ENCODE results near the gene IFNL1. TPM values are rescaled to one million over a fixed set of nuclear protein-coding genes. Genes with fewer than 3 reads are reported as not detected.
"Not testable (repeated sequence)": the region's sequence is repeated elsewhere in the genome, so short reads cannot be mapped to it uniquely, and the experiment has no call there.

The IFNL1 gene
- total RNA-seq, 2 donors from 2014 or later, result not detected

DNA sequence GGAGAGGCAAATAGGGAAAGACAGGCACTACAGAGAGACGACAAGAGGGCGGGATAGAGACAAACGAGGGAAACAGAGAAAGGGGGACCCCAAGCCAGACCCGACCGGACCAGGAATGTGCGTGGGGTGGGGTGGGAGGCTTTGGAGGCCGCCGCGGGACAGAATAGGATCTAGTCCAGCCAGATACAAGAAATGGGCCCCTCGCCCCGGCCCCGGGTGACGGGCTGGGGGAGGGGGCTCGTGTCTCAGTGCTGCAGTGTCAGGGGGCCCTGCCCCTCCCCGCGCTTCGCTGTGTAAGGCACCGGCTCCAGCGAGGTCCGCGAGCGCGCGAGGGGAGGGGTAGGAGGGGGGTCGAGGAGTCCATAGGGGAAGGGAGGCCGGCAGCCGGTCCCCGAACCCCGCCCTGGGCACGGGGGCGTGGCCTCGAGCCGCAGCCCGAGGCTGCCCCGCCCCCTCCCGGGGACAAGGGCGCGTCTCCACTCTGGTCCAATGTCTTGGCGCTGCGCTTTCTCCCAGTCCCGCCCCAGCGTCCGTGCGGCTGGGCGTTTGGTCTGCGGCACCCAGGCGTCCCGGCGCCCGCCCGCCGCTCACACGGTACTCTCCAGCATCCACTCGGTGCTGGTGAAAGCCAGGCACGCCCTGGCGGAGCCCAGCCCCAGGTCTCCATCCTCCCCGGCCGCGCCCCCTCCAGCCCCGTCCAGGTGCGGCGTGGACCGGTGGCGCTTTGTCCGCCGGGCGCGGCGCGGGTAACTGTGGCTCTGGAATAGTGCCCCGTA lies 11.0 kb downstream of the IFNL1 start:
- ATAC-seq (ENCODE audit: insufficient number of reproducible peaks, low FRiP score, low read depth) (no peak), DNase-seq (ENCODE audit: low spot score) (no peak)
- Histone ChIP-seq H3K27me3 (replicated peaks; ENCODE audit: insufficient read depth) (peaks cover 5% of the 10 kb centered on the region), H3K4me1 (ENCODE audit: control insufficient read depth in 1 of 2, low read depth in 2 of 2) (no peaks in the 10 kb centered on the region), H3K9me3 (no peaks in the 10 kb centered on the region), H3K36me3 (no peaks in the 10 kb centered on the region), H3K27ac (no peak overlapping the region), H3K4me3 (no peak overlapping the region)
- TF ChIP-seq, protein P1, sequence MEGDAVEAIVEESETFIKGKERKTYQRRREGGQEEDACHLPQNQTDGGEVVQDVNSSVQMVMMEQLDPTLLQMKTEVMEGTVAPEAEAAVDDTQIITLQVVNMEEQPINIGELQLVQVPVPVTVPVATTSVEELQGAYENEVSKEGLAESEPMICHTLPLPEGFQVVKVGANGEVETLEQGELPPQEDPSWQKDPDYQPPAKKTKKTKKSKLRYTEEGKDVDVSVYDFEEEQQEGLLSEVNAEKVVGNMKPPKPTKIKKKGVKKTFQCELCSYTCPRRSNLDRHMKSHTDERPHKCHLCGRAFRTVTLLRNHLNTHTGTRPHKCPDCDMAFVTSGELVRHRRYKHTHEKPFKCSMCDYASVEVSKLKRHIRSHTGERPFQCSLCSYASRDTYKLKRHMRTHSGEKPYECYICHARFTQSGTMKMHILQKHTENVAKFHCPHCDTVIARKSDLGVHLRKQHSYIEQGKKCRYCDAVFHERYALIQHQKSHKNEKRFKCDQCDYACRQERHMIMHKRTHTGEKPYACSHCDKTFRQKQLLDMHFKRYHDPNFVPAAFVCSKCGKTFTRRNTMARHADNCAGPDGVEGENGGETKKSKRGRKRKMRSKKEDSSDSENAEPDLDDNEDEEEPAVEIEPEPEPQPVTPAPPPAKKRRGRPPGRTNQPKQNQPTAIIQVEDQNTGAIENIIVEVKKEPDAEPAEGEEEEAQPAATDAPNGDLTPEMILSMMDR (IDR thresholded peaks at IDR 0.05), result no peak

DNA sequence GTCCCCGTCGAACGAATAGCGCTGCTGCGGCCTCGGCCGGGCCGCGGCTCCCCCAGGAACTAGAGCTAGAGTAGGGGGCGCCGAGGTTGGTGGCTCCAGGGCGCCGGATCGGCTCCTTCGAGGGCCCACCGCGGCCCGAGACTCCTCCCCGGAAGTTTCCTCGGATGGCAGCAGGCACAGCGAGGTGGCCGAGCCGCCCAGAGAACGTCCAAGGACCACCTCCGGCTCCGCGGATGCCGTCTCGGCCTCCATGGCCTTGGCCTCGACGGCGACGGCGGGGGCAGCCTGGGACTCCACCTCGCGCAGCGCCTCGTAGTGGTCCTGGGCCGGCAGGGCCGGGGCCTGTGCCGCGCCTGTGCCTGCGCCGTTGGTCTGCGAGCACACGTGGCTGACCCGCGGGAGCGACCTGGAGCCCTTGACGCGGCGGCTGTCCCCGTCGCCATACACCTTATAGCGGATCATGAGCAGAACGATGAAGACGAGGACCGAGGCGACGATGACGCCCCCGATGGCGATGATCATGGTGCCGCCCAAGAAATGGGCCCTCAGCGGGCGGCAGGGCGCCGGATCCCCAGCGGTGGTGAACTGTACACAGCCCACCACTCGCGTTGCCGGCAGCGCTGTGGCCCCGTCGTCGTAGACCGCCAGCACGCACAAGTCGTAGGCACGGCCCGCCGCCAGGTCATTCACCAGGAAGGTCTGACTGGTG lies 11.8 kb downstream of the IFNL1 start:
- Histone ChIP-seq H3K4me3 (no peak overlapping the region), H3K4me1 (ENCODE audit: control insufficient read depth in 1 of 2, low read depth in 2 of 2) (no peaks in the 10 kb centered on the region), H3K36me3 (no peaks in the 10 kb centered on the region), H3K27me3 (replicated peaks; ENCODE audit: insufficient read depth) (peaks cover 5% of the 10 kb centered on the region), H3K9me3 (no peaks in the 10 kb centered on the region), H3K27ac (no peak overlapping the region)
- no peak for ATAC-seq (ENCODE audit: insufficient number of reproducible peaks, low FRiP score, low read depth)
- DNase-seq (ENCODE audit: low spot score), result no peak
- TF ChIP-seq, protein P1 (IDR thresholded peaks at IDR 0.05), result no peak

DNA sequence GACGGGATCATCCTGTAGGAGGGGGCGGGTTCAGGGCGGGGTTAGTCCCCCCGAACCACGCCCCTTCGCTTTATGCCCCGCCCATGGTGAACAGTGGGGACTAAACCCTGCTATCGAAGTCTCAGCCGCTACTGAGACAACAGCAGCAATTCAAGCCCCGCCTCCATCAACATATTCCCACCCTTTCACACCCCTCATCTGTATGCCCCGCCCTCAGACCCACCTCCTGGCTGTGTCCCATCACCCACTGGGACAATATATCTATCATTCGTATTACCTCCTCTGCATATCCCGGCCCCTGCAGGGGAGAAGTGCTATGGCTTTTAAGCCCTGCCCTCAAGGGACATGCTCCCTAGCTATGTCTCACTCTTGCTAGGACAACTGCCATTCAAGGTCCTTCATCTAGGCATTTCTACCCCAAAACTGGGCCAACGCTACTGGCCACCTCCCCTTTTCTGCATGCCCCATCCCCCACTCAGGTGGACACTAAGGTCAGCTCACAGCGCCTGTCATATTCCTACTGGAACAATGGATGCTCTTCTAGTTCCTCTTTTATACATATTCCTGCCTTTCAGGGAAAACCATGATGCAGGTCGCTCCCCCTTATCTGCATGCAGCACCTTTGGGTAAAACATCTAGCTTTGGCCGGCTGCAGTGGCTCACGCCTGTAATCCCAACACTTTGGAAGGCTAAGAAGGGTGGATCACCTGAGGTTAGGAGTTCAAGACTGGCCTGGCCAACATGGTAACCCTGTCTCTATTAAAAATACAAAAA lies 12.5 kb downstream of the IFNL1 start:
- H3K4me3 ChIP-seq, result no peak overlapping the region
- TF ChIP-seq, protein P1 (IDR thresholded peaks at IDR 0.05), result no peak
- ATAC-seq (ENCODE audit: insufficient number of reproducible peaks, low FRiP score, low read depth) (no peak), DNase-seq (ENCODE audit: low spot score) (no peak)
- peaks cover 5% of the 10 kb centered on the region for H3K27me3 ChIP-seq (replicated peaks; ENCODE audit: insufficient read depth)
- no peak overlapping the region for H3K27ac ChIP-seq
- H3K9me3 ChIP-seq, result no peaks in the 10 kb centered on the region
- no peaks in the 10 kb centered on the region for H3K36me3 ChIP-seq
- no peaks in the 10 kb centered on the region for H3K4me1 ChIP-seq (ENCODE audit: control insufficient read depth in 1 of 2, low read depth in 2 of 2)

DNA sequence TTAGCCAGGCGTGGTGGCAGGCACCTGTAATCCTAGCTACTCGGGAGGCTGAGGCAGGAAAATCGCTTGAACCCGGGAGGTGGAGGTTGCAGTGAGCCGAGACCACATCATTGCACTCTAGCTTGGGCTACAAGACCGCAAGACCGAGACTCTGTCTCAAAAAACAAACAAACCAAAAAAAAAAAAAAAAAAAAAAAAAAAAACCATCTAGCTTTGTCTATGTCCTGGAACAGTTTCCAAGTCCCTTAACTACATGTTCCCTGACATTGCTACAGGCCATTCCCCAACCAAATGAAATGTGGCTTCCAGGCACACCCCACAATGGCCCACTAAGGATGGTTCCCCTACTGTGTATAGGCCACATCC lies 13.1 kb downstream of the IFNL1 start:
- not testable (repeated sequence) for H3K27me3 ChIP-seq (replicated peaks; ENCODE audit: insufficient read depth); H3K9me3 ChIP-seq; ATAC-seq (ENCODE audit: insufficient number of reproducible peaks, low FRiP score, low read depth); H3K36me3 ChIP-seq; H3K27ac ChIP-seq; DNase-seq (ENCODE audit: low spot score); H3K4me3 ChIP-seq; H3K4me1 ChIP-seq (ENCODE audit: control insufficient read depth in 1 of 2, low read depth in 2 of 2)

DNA sequence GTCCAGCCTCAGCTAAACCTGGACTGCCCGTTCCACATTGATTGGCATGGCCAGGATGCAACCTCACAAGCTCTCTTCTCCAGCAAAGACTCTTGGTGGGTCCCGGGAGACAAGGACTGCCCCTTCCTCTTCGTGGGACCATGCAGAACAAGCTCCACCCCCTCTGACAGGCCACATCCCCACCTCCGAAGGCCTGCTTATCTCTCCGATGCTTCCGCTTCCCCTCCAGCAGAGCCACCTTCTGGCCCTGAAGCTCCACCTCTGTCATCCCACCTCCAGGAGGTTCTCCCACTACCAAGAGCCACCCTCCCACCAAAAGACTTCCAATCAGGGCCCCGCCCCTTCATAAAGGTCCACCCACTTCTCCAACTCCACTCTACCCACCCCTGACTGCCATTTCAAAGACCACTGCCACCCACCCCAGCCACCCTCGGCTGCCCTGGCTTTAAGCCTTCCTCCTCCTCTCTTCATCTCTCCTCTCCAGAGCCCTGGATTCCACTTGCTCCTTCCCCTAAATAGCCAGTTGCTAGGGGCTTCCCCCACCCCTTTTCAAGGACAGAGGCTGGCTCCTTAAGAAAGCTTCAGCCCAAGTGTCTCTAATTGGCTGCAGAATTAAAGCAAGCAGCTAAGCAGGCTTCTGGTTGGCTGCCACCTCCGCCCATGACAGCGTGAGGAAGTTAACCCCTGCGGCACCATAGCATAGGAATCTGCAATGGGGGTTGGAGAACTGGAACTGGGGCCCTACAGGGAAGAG lies 14.5 kb downstream of the IFNL1 start:
- ATAC-seq (ENCODE audit: insufficient number of reproducible peaks, low FRiP score, low read depth) (no peak), DNase-seq (ENCODE audit: low spot score) (no peak)
- Histone ChIP-seq H3K27ac (no peak overlapping the region), H3K4me3 (no peak overlapping the region), H3K27me3 (replicated peaks; ENCODE audit: insufficient read depth) (peaks cover 5% of the 10 kb centered on the region), H3K9me3 (no peaks in the 10 kb centered on the region), H3K4me1 (ENCODE audit: control insufficient read depth in 1 of 2, low read depth in 2 of 2) (no peaks in the 10 kb centered on the region), H3K36me3 (no peaks in the 10 kb centered on the region)
- TF ChIP-seq, protein P1 (IDR thresholded peaks at IDR 0.05), result no peak
